GM21381 (cell line): ENCODE results near the gene SLC2A9.

Experiments
- ATAC-seq: cut with Tn5 transposase; IDR thresholded peaks from one replicate; pipeline ENCODE4 v1.9.1; 2021; ENCODE audit warnings: mild to moderate bottlenecking, moderate library complexity; ENCODE audit not compliant: unreplicated experiment

The SLC2A9 gene

DNA sequence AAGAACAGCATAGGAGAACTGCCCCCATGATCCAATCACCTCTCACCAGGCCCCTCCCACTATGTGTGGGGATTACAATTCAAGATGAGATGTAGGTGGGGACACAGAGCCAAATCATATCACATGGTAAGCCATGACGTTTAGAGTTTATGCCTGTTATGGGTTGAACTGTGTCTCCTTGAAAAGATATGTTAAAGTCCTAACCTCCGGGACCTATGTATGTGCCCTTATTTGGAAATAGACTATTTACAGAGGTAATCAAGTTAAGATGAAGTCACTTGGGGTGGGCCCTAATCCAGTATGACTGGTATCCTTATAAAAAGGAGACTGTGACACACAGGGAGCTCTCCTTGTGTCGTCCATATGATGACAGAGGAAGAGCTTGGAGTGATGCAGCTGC lies 25.2 kb upstream of the SLC2A9 start:
- ATAC-seq = no peak

DNA sequence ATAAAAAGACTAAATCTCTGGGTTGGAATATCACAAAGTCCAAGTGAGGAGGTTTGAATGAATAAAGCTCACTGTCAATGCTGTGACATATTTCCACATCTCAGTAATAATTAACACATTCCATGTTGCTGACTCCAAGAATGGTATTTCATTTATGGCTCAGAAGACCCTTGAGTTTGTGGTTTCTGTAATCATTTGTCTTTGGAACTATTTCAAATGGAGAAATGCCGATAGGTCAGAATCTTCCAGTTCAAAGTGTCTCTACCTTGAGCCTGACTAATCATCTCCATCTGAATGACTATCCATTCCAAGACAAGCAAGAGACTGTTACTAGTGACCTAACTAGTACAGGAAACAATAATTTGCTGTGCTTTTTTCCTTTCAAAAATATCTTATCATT lies 24.2 kb upstream of the SLC2A9 start:
- no peak for ATAC-seq

DNA sequence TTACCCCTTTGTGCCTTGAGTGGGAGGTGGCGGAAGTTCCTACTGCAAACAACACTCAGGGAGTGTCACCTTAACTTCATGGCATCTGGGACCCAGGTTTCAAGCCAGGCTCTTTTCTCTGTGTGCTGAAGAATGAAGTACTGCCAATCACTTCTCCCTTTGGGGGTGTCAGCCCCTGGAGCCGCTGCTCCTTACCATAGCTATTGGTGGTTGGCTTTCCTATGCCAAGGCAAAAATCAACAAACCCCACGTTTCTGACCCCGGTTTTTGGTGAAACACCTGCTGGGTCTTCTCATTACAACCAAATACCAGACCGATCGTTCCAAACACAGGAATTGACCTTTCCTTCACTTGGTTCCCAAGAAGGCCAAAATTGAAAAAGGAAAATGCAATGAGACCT lies 19.7 kb upstream of the SLC2A9 start:
- no peak for ATAC-seq

DNA sequence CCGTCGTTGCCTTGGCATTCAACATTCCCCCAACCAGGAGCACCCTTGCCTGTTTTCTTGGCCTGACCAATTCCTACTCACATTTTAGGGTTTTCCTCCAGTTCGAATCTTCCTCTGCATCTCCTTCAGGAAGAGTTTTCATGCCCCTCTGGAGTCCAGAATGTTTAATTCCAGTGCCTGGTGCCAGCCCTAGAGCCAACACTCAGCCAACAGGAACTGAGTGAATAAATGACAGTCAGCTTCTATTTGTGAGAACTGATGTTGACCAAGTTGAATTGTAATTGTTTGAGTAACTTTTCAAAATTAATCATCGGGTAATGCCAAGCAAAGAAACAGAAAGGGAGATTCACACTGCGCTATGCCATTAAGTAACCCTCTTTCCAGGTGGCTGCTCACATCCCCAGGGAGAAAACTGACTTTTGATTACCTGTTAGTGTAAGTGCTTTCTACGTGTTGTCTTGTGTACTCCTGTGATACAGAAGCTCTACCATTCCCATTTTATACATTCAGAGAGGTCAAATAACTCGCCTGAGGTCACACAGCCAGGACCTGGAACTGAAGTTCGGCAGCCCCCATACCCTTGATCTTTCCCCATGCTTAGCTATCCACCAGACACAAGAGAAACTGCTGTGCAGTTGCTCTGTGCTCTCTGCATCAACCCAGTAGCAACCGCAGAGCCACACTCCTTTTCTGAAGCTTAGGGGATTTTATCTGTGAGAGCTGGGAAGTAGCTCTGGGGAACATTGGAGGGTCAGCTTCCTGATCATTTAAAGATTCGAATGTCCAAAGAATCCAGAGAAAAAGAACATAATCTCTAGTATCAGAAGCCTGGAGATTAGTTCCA lies 19.0 kb upstream of the SLC2A9 start:
- ATAC-seq = no peak

DNA sequence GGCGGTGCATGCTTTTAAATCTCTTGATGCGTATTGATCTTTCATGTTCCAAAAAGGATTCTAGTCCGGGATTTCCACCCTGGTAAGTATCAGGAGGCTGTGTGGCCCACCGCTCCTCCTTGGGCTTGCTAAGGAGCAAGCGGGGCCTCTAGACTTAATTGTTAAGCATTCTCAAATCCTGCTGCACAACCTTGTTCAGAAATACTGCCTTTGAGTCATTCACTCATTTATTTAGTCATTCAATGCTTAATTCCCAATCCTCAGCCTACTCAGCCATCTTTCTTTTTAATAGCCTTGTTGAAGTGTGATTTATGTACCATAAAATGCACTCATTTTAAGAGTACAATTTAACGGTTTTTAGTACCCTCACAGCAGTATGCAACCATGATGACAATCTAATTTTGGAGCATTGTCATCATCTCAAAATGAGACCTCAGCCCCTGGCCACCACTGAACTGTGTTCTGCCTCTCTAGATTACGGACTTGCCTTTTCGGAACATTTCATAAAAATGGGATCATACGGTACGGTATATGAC lies 15.6 kb upstream of the SLC2A9 start:
- ATAC-seq = no peak

DNA sequence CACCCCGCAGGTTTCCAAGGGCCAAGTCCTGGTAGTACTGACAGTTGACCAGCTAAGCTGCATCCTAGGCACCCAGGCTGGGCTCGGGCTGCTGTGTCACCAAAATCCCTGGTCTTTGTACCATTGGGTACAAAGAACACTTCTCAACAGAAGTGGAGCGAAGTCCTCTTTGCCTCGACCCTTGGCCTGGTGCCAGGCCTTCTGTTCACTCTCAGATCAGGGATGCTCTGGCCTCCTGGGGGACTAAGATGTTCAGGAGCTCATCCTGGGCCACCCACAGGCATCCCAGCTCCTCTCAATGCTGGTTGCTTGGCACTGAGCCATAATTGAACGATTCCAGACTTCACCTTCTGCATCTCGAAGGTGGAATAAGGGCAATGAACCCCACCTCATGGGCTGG lies 13.8 kb upstream of the SLC2A9 start:
- ATAC-seq = no peak

DNA sequence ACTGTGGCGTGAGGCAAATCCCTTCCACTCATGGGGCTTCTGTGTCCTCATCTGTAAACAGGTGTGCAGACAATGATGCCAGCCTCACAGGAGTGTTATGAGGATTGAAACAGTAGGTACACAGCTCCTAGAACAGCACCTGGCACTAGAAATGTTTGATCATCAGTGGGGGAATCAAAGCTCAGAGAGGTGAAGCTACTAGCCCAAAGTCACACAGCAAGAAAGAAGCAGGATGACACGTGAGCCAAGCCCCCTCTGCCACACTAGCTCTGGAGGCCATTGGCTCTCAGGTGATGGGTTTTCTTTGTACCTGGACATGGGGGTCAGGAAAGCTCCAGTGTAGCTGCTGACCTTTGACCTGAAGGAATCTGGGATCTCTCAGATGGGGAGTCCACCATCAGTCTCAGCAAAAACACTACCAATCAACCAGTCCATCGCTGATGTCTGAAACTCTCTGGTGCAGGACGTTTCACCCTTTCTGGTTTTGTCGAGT lies 13.4 kb upstream of the SLC2A9 start:
- no peak for ATAC-seq

DNA sequence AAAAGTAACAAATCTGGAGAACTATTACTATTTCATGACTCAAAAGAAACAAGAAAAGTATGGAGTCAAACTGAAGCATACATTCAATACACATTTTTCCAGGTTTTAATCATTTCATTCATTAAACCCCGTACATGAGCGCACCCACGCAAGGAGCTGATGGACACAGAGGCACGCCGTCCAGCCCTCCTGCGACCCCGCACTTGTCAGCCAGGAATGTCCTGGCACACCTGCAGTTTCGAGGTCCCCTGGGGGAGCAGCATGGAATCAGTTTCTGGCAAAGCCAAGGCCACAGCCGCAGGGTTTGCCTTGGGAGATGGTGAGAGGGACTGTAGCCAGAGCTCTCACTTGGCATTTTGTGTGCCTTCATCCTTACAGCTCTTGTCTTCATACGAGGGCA lies 12.8 kb upstream of the SLC2A9 start:
- no peak for ATAC-seq

DNA sequence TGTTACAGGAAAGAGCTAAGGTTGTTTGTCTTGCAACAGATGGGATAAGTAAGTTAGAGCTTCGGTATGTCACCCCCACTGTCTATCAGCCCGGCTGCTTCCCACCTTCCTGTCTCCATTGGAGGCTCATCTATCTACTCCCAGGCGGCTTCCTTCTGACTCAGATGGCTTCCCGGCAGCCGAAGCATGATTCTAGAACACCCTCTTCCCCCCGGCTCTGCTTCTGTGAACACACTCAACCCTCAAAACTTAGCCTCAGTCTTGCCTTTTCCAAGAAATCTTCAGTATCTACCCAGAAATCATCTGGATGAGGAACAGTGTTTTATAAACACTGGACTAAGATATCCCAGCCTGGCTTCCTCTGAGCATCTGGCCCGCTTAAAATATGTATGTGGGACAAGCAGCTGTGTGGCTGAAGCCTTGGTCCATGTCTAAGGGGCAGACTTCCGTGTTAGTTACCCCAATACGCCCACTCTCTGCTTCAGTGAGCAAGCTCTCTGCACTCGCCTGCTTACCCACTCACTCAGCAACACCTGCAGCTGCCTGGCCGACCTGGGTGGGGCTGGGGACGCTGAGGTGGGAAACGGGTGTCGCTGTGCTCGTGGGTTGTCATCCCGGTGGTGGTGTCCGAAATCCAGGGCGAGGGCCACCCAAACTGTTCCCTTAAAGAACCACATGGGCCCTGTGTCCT lies 12.0 kb upstream of the SLC2A9 start:
- no peak for ATAC-seq

DNA sequence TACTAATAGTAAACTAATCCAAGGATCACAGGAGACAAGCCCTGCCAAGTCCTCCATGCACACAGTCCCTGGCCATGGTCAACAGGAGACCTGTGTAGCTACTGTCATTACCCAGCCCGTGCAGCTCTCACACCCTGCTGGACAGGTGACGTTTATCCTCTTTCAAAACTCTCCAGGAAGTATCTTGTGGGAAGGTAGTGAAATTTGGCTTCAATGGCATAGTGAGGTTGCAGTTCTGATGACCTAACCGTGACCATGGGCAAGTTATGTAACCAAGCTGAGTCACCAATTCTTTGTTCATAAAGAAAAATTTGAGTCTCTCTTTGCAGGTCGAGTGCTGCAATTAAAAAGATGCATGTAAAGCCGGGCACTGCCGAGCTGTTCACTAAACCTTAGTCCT lies 11.3 kb upstream of the SLC2A9 start:
- no peak for ATAC-seq

DNA sequence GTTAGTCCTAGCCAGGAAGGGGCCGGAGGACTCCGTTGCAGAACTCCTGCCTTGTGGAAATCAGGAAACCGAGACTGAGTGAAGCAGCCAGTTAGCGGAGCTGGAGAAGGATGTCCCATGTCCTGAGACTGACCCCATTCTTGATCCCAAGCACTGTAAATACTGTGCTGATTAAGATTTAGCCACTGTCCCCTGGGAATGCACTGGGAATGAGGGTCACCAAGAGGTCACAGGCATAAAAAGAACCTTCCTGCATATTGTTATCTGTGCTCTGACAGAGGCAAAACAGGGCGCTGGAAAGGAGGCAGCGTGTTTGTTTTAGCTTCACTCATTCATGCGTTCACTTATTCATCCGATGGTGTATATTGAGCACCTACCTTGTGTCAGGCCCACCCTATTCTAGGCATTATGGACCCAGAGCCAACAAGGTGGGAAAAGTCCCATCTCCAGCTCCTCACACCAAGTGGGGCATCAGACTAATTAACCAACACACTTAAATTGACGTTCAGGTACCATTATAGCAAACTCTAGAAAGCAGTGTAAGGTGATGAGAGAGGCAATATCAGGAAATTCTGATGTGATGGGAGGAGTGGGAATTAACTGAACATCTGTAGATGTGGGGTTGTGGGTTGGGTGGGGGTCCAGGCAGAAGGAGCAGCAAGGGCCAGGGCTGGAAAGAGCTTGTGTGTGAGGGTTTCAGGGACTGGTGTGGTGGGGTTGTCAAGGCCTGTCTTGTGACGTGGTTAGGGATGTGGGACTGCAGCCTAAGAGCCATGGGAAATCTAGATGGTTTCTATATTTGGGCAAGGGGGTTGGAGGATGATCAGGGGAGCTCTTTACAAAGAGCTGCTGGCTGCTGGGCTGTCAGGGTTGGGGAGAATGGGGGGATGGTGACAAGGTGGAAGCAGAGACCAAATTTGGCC lies 10.6 kb upstream of the SLC2A9 start:
- ATAC-seq = no peak

DNA sequence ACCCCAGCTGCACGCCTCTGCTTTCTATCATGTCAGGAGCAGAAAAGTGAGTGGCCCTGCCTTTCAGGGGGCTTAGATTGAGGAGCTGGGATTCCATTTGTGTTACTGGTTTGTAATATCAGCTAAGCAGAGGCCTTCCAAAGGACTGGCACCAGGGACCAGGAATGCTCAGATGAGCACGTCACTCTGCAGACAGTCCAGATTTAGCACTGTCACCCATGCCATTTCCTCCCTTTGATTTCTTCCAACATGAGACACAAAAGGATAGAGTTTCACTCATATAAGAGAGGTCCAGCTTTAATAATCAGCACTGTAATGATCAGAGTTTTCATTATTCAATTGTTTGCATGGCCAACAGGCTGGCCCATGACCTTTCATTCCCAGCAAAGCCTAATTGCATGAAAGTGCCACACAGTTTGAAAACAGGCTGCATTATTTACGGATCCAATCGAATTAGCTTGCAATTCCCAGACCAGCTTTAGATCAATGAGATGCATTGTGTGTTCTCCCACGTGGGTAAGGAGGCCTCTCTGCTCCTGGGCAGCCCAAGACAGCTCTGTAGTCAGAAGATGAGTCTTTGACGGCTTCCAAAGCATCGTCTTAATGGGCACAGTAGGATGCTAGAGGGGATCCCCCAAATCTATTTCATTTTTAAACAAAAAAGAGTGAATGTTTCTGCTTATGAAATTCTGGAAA lies 9.8 kb upstream of the SLC2A9 start:
- no peak for ATAC-seq

DNA sequence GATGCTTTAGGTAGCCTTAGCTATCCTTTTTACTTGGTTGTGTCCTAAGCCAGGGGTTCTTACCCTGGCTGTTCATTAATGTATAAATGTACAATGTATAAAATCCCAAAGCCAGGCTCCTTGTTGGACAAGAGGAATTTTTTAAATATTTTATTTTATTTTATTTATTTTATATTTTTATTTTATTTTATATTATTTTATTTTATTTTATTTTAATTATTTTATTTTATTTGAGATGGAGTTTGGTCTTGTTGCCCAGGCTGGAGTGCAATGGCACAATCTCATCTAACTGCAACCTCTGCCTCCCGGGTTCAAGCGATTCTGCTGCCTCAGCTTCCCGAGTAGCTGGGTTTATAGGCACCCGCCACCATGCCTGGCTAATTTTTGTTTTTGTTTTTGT lies 8.1 kb upstream of the SLC2A9 start:
- ATAC-seq = no peak

DNA sequence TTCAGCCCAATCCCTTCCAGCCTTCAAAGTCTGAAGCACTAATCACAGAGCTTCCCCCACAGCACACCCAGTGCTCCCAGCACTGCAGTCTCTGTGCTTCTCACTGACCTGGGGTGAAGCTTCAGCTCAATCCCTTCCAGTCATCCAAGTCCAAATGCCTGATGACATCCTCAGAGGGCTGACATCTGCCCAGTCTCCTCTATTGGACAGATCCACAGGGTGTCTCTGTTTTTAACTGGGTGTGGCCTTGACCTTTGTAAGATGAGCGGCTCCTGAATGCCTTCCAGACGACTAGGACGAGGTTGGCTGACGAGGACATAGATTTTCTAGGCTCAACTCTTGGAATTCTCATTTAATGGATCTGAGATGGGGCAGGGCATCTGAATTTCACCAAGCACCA lies 7.6 kb upstream of the SLC2A9 start:
- ATAC-seq = no peak

DNA sequence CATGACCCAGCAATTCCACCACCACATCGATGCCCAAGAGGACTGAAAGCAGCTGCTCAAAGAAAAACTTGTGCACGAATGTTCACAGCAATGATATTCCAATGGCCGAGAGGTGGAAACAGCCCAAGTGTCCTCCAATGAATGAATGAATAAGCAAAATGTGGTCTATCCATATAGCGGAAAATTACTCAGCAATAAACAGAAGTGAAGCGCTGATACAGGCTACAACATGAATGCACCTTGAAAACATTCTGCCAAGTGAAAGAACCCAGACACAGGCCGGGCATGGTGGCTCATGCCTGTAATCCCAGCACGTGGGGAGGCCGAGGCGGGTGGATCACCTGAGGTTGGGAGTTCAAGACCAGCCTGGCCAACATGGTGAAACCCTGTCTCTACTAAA lies 5.2 kb upstream of the SLC2A9 start:
- ATAC-seq = no peak

DNA sequence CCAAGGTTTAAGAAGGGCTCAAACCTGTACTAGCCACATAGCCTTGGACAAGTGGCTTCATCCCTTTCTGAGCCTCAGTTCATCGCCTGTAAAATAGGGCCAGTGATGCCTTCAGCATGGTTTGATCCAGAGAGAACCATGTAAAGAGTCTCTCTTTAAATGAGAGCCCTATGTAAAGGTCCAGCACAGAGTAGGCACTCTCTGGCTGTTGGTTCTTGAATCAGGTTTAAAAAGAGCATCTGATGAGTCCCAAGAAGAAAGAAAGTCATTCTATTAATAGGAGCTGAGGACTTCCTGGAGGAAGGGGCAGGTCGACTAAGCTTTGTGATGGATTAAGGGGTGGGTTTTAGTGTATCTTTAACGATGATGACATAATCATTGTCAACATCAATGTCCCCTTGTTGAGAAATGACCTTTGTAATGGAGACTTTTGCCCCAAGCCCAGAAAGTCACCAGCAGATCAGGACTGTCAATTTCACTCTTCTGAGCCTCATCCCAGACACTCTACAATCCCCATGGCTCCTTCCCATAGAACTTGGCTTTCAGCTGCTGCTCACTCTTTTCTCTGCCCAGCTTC lies 4.0 kb upstream of the SLC2A9 start:
- no peak for ATAC-seq

DNA sequence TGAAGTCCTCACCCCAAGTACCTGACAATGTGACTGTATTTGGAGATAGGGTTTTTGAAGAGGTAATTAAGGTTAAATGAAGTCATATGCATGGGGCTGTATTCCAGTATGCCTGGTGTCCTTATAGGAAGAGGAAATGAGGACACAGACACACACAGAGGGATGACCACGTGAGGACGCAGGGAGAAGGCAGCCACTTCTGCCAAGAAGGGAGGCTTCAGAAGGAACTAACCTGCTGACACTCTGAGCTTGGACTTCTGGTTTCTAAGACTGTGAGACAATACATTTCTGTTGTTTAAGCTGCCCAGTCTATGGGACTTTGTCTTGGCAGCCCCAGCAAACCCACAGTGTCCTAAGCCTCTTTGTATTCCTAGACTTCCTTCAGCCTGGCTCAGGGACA lies 3.0 kb upstream of the SLC2A9 start:
- ATAC-seq = no peak

DNA sequence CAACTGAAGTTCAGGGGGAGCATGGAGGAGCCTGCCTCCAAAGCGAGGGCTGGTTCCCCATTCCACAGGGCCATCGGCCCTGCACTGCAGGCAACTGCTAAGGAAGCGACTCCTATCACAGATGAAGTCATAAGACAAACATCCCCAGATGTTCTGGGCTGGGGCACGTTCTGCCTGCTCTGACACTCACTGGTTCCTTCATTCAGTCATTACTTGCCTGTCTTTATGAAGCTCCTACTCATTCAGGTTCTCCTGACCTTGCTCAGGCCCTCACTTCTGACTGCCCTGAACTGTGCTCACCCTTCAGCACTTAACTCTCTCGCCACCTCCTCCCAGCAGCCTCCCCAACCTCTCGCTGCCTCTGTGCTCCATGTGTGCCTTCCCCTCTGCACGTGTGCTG lies 2.5 kb upstream of the SLC2A9 start:
- no peak for ATAC-seq

DNA sequence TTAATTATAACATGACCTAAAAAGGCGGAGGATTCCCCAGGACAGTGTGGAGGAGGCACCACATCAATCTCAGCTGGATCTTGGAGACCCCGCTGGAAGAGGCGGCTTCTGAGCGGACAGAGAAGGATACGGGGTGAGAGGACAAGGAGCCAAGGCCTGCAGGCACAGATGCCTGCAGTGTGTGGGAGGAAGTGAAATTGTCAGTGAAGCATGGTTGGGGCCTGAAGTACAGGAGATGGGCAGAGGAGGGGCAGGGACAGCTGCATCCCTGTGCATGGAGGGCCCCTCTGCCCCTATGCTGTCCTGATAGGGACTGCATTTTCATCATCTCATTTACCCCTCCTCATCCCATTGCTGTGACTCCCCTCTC lies 1.7 kb upstream of the SLC2A9 start:
- ATAC-seq = no peak

DNA sequence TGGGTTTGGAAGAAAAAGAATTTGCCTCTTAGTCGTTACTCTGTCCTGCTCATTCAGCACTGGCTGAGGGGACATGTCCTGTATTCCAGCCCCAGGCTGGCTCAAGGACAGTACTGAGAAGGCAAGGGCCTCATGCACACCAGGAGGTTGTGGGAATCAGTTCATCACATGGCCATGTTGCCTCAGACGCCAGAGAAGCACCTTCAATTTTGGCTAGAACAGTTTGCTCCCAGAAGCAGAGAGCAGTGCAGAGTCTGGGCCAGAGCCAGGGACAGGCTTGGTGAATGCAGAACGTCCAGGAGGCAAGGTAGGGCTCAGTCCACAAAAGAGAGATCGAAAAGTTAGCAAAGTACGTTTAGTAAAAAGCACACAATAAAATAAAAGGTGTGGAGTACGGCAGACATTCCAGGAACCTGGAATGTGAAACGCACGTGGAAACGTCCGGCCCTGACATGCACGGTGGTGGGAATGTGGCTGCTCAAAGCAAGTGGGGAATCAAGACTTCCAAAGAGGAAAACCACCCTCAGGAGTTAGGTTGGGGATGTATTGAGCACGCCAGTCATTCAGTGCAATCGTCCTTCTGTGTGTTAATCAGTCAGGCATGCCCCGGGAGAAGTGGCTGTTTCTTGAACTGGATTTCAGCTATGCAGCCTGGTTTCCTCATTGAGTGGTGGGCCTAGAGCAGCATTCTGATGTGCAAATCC lies 1.2 kb upstream of the SLC2A9 start:
- no peak for ATAC-seq
